Breast epithelium (tissue), 4 donors: ENCODE data around the gene C19orf85. TPM values are rescaled to one million over a fixed set of nuclear protein-coding genes. Genes with fewer than 3 reads are reported as not detected.

ENCODE experiments used
- DNase-seq, 2 donors: peaks; one replicate each; pipeline ENCODE4 v3.0.0-alpha.2; 2019; ENCODE audit warnings: low spot score in 2 of 2
- H3K27ac ChIP-seq, 2 donors: fragments of 200-600 bp; sonication (generic) in 1 of 2; one replicate each; pipeline ENCODE4 v1.5.1; 2016 to 2019; ENCODE audit warnings: mild to moderate bottlenecking in 1 of 2
- H3K27me3 ChIP-seq, 2 donors: fragments of 200-600 bp; sonication (generic) in 1 of 2; one replicate each; pipeline versions ENCODE4 v1.5.1 to v1.6.0; 2017 to 2019; ENCODE audit warnings: control low read depth in 1 of 2, mild to moderate bottlenecking in 1 of 2
- H3K36me3 ChIP-seq: fragments of 200-600 bp; one replicate; pipeline ENCODE4 v1.5.1; 2019
- H3K4me1 ChIP-seq, 2 donors: fragments of 200-600 bp; sonication (generic); one replicate each; pipeline ENCODE4 v1.5.1; 2016 to 2019; ENCODE audit warnings: control low read depth in 1 of 2
- H3K4me3 ChIP-seq, 3 donors: fragments of 200-600 bp; sonication (generic); 1 replicate in 2 of 3; 2 replicates in 1 of 3; pipeline ENCODE4 v1.5.1; 2016 to 2019; ENCODE audit warnings: mild to moderate bottlenecking in 3 of 3, moderate library complexity in 2 of 3
- H3K9me3 ChIP-seq, 2 donors: fragments of 200-600 bp; sonication (generic) in 1 of 2; one replicate each; pipeline ENCODE4 v1.5.1; 2016 to 2019; ENCODE audit warnings: control low read depth in 1 of 2
- CTCF ChIP-seq, 3 donors: fragments of 450-650 bp; IDR thresholded peaks; one replicate each; pipeline ENCODE4 v1.5.1; 2016 to 2017; ENCODE audit warnings: antibody characterized with exemption in 3 of 3, mild to moderate bottlenecking in 3 of 3, moderate library complexity in 3 of 3
- POLR2A ChIP-seq: fragments of 450-650 bp; IDR thresholded peaks from one replicate; pipeline ENCODE4 v1.6.1; 2016; ENCODE audit warnings: antibody characterized with exemption, mild to moderate bottlenecking, moderate library complexity
- POLR2AphosphoS5 ChIP-seq, 3 donors: sonication (generic); formaldehyde crosslinking; IDR thresholded peaks; one replicate each; pipeline ENCODE4 v1.6.1; 2017; ENCODE audit warnings: antibody characterized with exemption in 3 of 3
- intact Hi-C: fragments of 100-400 bp; cut with DNase I; formaldehyde crosslinking; loops from one replicate; pipeline ENCODE4 v1.15.1; 2023; ENCODE audit warnings: low total_unique reads
- total RNA-seq, 3 donors: library from RNA; depleted of rRNA; stranded (reverse); fragments of >200 nt; gene quantifications; one replicate each; pipeline ENCODE4 v1.1.0, GENCODE V29; 2016

The C19orf85 gene
- total RNA-seq, 3 donors from 2014 or later = not detected

GRCh38 chr19:55495646-55496349, 31.2 kb upstream of the C19orf85 start:
- DNase-seq = no peak
- intact Hi-C loops = no loop called here
- H3K27ac ChIP-seq = no peak overlapping the region
- H3K9me3 ChIP-seq = no peaks in the 10 kb centered on the region
- TF ChIP-seq POLR2AphosphoS5 (IDR thresholded peaks at IDR 0.05) (no peak), CTCF (IDR thresholded peaks at IDR 0.05) (no peak), POLR2A (no peak)
- H3K4me1 ChIP-seq = peaks cover 0 to 6% of the 10 kb centered on the region in 2 donors
- H3K27me3 ChIP-seq = peaks cover 0 to 11% of the 10 kb centered on the region in 2 donors
- H3K4me3 ChIP-seq = no peak overlapping the region
- no peaks in the 10 kb centered on the region for H3K36me3 ChIP-seq

- intact Hi-C loops = no loop called here
- Histone ChIP-seq H3K27ac (peak overlapping the region; percentile 78 to 95), H3K36me3 (no peaks in the 10 kb centered on the region), H3K4me3 (peak overlapping the region; percentile 35 to 62 (median 52)), H3K4me1 (peaks cover 0 to 6% of the 10 kb centered on the region in 2 donors), H3K27me3 (peaks cover 0 to 11% of the 10 kb centered on the region in 2 donors), H3K9me3 (no peaks in the 10 kb centered on the region)
- no peak for TF ChIP-seq POLR2AphosphoS5 (IDR thresholded peaks at IDR 0.05)
- TF ChIP-seq POLR2A = no peak
- TF ChIP-seq CTCF (IDR thresholded peaks at IDR 0.05) = no peak
- DNase-seq = no peak
Observed at GRCh38 chr19:55494172-55494761, 29.7 kb upstream of the C19orf85 start.

- Histone ChIP-seq H3K27ac (peak overlapping the region; percentile 78 to 95), H3K27me3 (peaks cover 0 to 11% of the 10 kb centered on the region in 2 donors), H3K9me3 (no peaks in the 10 kb centered on the region), H3K4me1 (peaks cover 0 to 6% of the 10 kb centered on the region in 2 donors), H3K4me3 (peak overlapping the region; percentile 35 to 62 (median 52)), H3K36me3 (no peaks in the 10 kb centered on the region)
- DNase-seq = no peak
- intact Hi-C loops = no loop called here
- TF ChIP-seq POLR2A = no peak
- TF ChIP-seq CTCF (IDR thresholded peaks at IDR 0.05) = no peak
- no peak for TF ChIP-seq POLR2AphosphoS5 (IDR thresholded peaks at IDR 0.05)
Observed at GRCh38 chr19:55493645-55494171, 29.2 kb upstream of the C19orf85 start.

GRCh38 chr19:55493052-55493644, 28.6 kb upstream of the C19orf85 start:
- H3K36me3 ChIP-seq = no peaks in the 10 kb centered on the region
- TF ChIP-seq CTCF (IDR thresholded peaks at IDR 0.05) (no peak), POLR2A (no peak), POLR2AphosphoS5 (IDR thresholded peaks at IDR 0.05) (no peak)
- H3K27me3 ChIP-seq = peaks cover 0 to 11% of the 10 kb centered on the region in 2 donors
- intact Hi-C loops = no loop called here
- peaks cover 0 to 6% of the 10 kb centered on the region in 2 donors for H3K4me1 ChIP-seq
- peak overlapping the region; percentile 35 to 62 (median 52) for H3K4me3 ChIP-seq
- H3K27ac ChIP-seq = peak overlapping the region; percentile 78 to 95
- DNase-seq = no peak
- H3K9me3 ChIP-seq = no peaks in the 10 kb centered on the region
